ENCODE results near the gene GPR152.

DNA sequence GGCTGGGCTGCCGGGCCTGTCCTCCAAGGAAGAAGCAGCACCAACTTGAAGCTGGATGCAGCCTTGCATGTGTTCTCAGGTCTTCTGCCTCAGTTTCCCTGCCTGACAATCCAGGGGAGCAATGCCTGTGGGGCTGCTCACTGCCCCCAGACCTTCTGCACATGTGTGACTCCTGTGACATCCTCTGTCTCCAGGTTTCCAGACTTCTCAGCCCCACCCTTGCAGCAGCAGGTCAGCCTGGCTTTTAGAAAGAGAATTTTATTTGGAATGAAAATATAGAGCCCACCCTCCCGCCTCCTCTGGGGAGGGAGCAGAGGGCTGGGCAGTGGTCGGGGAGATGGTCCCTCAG is 14.7 kb downstream of the GPR152 start:
- TF ChIP-seq POLR2A (IDR thresholded peaks at IDR 0.05; ENCODE audit: borderline replicate concordance, extremely low read depth, insufficient read depth, insufficient read length) = no peak
- TF ChIP-seq CEBPB (IDR thresholded peaks at IDR 0.05; ENCODE audit: low read depth) = no peak

Measured in HCT116 (cell line).